ENCODE results near the gene GLCE. TPM values are rescaled to one million over a fixed set of nuclear protein-coding genes. Genes with fewer than 3 reads are reported as not detected.
"Not testable (repeated sequence)": the region's sequence is repeated elsewhere in the genome, so short reads cannot be mapped to it uniquely, and the experiment has no call there.

The GLCE gene
- total RNA-seq, 1 donor from 2014 or later, result 7.8 TPM

- Histone ChIP-seq H3K4me3 (no peak overlapping the region), H3K9me3 (replicated peaks) (no peaks in the 10 kb centered on the region), H3K36me3 (no peaks in the 10 kb centered on the region), H3K4me1 (peaks cover 36% of the 10 kb centered on the region), H3K27ac (replicated peaks) (no peak overlapping the region), H3K27me3 (ENCODE audit: low read depth) (no peaks in the 10 kb centered on the region)
- DNase-seq, result no peak
- no peak for TF ChIP-seq CTCF (IDR thresholded peaks at IDR 0.05; ENCODE audit: borderline replicate concordance)
- intact Hi-C loops (cut with micrococcal nuclease), result no loop called here
Measured at GRCh38 chr15:69165637-69166025, 5.2 kb downstream of the GLCE start.

- no peaks in the 10 kb centered on the region for H3K9me3 ChIP-seq (replicated peaks)
- intact Hi-C loops (cut with micrococcal nuclease), result no loop called here
- no peak overlapping the region for H3K27ac ChIP-seq (replicated peaks)
- TF ChIP-seq CTCF (IDR thresholded peaks at IDR 0.05; ENCODE audit: borderline replicate concordance), result no peak
- H3K4me3 ChIP-seq, result no peak overlapping the region
- no peak for DNase-seq
- H3K36me3 ChIP-seq, result no peaks in the 10 kb centered on the region
- no peaks in the 10 kb centered on the region for H3K27me3 ChIP-seq (ENCODE audit: low read depth)
- H3K4me1 ChIP-seq, result peaks cover 19% of the 10 kb centered on the region
Measured at GRCh38 chr15:69167218-69167846, 6.9 kb downstream of the GLCE start.

- DNase-seq; H3K9me3 ChIP-seq (replicated peaks); H3K27ac ChIP-seq (replicated peaks); intact Hi-C loops (cut with micrococcal nuclease); H3K27me3 ChIP-seq (ENCODE audit: low read depth); H3K36me3 ChIP-seq; H3K4me3 ChIP-seq: not testable (repeated sequence)
- peaks cover 17% of the 10 kb centered on the region for H3K4me1 ChIP-seq
Measured at GRCh38 chr15:69168361-69168760, 7.9 kb downstream of the GLCE start.

GRCh38 chr15:69169540-69169939 is 9.1 kb downstream of the GLCE start:
- H3K9me3 ChIP-seq (replicated peaks); H3K36me3 ChIP-seq; DNase-seq; H3K27ac ChIP-seq (replicated peaks); H3K4me3 ChIP-seq; intact Hi-C loops (cut with micrococcal nuclease); H3K27me3 ChIP-seq (ENCODE audit: low read depth): not testable (repeated sequence)
- peaks cover 17% of the 10 kb centered on the region for H3K4me1 ChIP-seq

- Histone ChIP-seq H3K4me1 (peaks cover 9% of the 10 kb centered on the region), H3K36me3 (no peaks in the 10 kb centered on the region), H3K27ac (replicated peaks) (no peak overlapping the region), H3K9me3 (replicated peaks) (no peaks in the 10 kb centered on the region), H3K27me3 (ENCODE audit: low read depth) (no peaks in the 10 kb centered on the region), H3K4me3 (no peak overlapping the region)
- intact Hi-C loops (cut with micrococcal nuclease), result no loop called here
- DNase-seq, result no peak
- no peak for TF ChIP-seq CTCF (IDR thresholded peaks at IDR 0.05; ENCODE audit: borderline replicate concordance)
Measured at GRCh38 chr15:69170597-69170996, 10.2 kb downstream of the GLCE start.

GRCh38 chr15:69172847-69173246 is 12.4 kb downstream of the GLCE start:
- H3K4me3 ChIP-seq, result no peak overlapping the region
- H3K27me3 ChIP-seq (ENCODE audit: low read depth), result no peaks in the 10 kb centered on the region
- intact Hi-C loops (cut with micrococcal nuclease), result no loop called here
- no peaks in the 10 kb centered on the region for H3K36me3 ChIP-seq
- no peak overlapping the region for H3K27ac ChIP-seq (replicated peaks)
- no peaks in the 10 kb centered on the region for H3K4me1 ChIP-seq
- H3K9me3 ChIP-seq (replicated peaks), result no peaks in the 10 kb centered on the region
- no peak for TF ChIP-seq CTCF (IDR thresholded peaks at IDR 0.05; ENCODE audit: borderline replicate concordance)
- no peak for DNase-seq
